Type B pancreatic cell (in vitro differentiated cells): ENCODE data around the gene EID1. TPM values are rescaled to one million over a fixed set of nuclear protein-coding genes. Genes with fewer than 3 reads are reported as not detected.

Experiments used
- DNase-seq: peaks from one replicate; pipeline ENCODE4 v3.0.0; 2021; ENCODE audit warnings: mixed read lengths; ENCODE audit not compliant: unreplicated experiment; ENCODE audit errors: extremely low spot score
- H3K27ac Mint-ChIP-seq: 2 replicates; pipeline ENCODE4 v1.8.0; 2021; ENCODE audit warnings: mild to moderate bottlenecking, mixed read lengths
- H3K27me3 Mint-ChIP-seq: 2 replicates; pipeline ENCODE4 v1.8.0; 2021; ENCODE audit warnings: mixed read lengths
- H3K36me3 Mint-ChIP-seq: 2 replicates; pipeline ENCODE4 v1.8.0; 2021; ENCODE audit warnings: mixed read lengths
- H3K4me1 Mint-ChIP-seq: one replicate; pipeline ENCODE4 v1.8.0; 2021; ENCODE audit warnings: mixed read lengths; ENCODE audit not compliant: unreplicated experiment
- H3K4me3 Mint-ChIP-seq: 2 replicates; pipeline ENCODE4 v1.8.0; 2021; ENCODE audit warnings: mild to moderate bottlenecking, mixed read lengths
- H3K9me3 Mint-ChIP-seq: 2 replicates; pipeline ENCODE4 v1.8.0; 2021; ENCODE audit warnings: mixed read lengths
- CTCF ChIP-seq: fragments of 200-600 bp; sonication (generic); conservative IDR thresholded peaks from 2 replicates; pipeline ENCODE4 v1.5.0; 2021; ENCODE audit warnings: antibody characterized with exemption, mild to moderate bottlenecking
- total RNA-seq: library from RNA; stranded (reverse); gene quantifications from 2 replicates; pipeline ENCODE4 v1.2.1, GENCODE V29; 2021; ENCODE audit warnings: low replicate concordance

The EID1 gene
- total RNA-seq, 1 donor from 2014 or later, result 164 TPM

GRCh38 chr15:48925714-48926223, 47.8 kb downstream of the EID1 start:
- Mint-ChIP-seq H3K27me3 (no peaks in the 10 kb centered on the region), H3K27ac (no peak overlapping the region), H3K4me1 (peaks cover 7% of the 10 kb centered on the region), H3K36me3 (no peaks in the 10 kb centered on the region), H3K9me3 (no peaks in the 10 kb centered on the region), H3K4me3 (no peak overlapping the region)
- DNase-seq, result no peak
- TF ChIP-seq CTCF, result no peak

- Mint-ChIP-seq H3K4me3 (no peak overlapping the region), H3K27me3 (no peaks in the 10 kb centered on the region), H3K4me1 (peaks cover 7% of the 10 kb centered on the region), H3K27ac (no peak overlapping the region), H3K9me3 (no peaks in the 10 kb centered on the region), H3K36me3 (no peaks in the 10 kb centered on the region)
- no peak for DNase-seq
- TF ChIP-seq CTCF, result no peak
These were observed 51.1 kb downstream of the EID1 start for GRCh38 chr15:48928877-48929538.

- TF ChIP-seq CTCF, result no peak
- Mint-ChIP-seq H3K36me3 (no peaks in the 10 kb centered on the region), H3K4me1 (peaks cover 7% of the 10 kb centered on the region), H3K4me3 (no peak overlapping the region), H3K9me3 (no peaks in the 10 kb centered on the region), H3K27me3 (no peaks in the 10 kb centered on the region), H3K27ac (no peak overlapping the region)
- no peak for DNase-seq
These were observed 51.7 kb downstream of the EID1 start for GRCh38 chr15:48929661-48930060.

Other genes starting within 250 kb of the EID1 start
- 7.9 and 58.4 TPM in 2 replicates for gene FBN1, start 232.4 kb upstream of the EID1 start, total RNA-seq
- gene CEP152, start 67.1 kb upstream of the EID1 start, total RNA-seq, result 9.5 and 16.0 TPM in 2 replicates
- gene SHC4, start 85.8 kb downstream of the EID1 start, total RNA-seq, result 2.1 and 4.5 TPM in 2 replicates
- 51.9 and 74.7 TPM in 2 replicates for gene SECISBP2L, start 168.3 kb downstream of the EID1 start, total RNA-seq